Peyer's patch (tissue), 4 donors: ENCODE measurements around the gene ZBTB2.
"Not testable (repeated sequence)": the region's sequence is repeated elsewhere in the genome, so short reads cannot be mapped to it uniquely, and the experiment has no call there.

Experiments
- POLR2A ChIP-seq, 2 donors: fragments of 450-650 bp; IDR thresholded peaks; one replicate each; pipeline ENCODE4 v1.5.1; 2017; ENCODE audit warnings: antibody characterized with exemption in 2 of 2, mild to moderate bottlenecking in 2 of 2, moderate library complexity in 2 of 2
- TF ChIP-seq, protein P1 (sequence below), 6 experiments: fragments of 450-650 bp in 4 of 6; fragments of 200-600 bp in 2 of 6; sonication (generic) in 1 of 6; IDR thresholded peaks; one replicate each; pipeline ENCODE4 v1.5.1; 2017 to 2019; ENCODE audit warnings: antibody characterized with exemption in 6 of 6, mild to moderate bottlenecking in 3 of 6, moderate library complexity in 1 of 6

DNA sequence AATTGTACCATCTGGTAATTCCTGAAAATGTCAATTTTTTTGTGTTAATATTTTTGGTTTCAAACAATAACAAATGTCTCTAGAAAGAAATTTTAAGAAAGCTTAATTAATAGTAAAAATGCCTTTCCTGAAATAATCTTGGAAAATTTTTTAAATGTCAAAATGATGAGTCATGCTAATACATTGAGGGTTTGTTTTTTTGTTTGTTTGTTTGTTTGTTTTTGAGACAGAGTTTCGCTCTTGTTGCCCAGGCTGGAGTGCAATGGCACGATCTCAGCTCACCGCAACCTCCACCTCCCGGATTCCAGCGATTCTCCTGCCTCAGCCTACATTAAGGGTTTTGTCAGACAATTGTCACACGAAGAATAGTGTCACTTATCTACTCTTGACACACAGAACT is 34.4 kb downstream of the ZBTB2 start:
- TF ChIP-seq, protein P1, sequence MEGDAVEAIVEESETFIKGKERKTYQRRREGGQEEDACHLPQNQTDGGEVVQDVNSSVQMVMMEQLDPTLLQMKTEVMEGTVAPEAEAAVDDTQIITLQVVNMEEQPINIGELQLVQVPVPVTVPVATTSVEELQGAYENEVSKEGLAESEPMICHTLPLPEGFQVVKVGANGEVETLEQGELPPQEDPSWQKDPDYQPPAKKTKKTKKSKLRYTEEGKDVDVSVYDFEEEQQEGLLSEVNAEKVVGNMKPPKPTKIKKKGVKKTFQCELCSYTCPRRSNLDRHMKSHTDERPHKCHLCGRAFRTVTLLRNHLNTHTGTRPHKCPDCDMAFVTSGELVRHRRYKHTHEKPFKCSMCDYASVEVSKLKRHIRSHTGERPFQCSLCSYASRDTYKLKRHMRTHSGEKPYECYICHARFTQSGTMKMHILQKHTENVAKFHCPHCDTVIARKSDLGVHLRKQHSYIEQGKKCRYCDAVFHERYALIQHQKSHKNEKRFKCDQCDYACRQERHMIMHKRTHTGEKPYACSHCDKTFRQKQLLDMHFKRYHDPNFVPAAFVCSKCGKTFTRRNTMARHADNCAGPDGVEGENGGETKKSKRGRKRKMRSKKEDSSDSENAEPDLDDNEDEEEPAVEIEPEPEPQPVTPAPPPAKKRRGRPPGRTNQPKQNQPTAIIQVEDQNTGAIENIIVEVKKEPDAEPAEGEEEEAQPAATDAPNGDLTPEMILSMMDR (IDR thresholded peaks at IDR 0.05): not testable (repeated sequence)
- not testable (repeated sequence) for TF ChIP-seq POLR2A (IDR thresholded peaks at IDR 0.05)
